ENCODE data around the gene IKZF4.

DNA sequence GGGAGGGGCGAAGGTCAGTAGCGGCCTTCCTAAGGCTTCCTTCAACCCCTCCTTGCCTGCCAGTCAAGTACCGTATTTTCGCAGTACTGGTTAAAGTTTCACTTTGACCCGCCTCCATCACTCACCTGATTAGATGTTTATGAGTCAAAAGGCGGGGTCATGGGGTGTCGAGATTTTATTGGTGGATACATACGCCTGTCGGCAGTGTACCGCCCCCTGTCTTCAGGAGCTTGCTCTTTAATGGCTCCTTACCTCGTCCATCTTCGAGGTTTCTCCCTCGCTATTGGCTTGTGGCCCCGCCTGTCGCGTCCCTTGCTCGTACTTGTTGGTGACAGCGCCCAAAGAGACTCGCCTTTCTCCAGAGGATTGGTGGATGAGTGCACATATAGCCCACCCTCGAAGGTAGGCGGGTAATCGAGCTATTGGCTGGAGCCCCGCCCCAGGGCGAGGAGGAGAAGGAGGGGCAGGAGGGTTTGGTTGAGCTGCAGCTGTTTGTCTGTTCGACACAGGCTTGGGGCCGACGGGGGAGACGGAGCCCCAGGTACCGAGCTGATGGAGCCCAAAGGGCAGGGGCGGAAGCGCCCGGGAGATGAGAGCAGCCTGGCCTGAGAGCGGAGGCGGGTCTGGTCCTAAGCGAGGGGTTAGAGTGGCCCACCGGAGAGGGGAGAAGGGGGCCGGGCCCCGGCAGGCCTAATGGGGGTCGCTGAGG lies 47.1 kb upstream of the IKZF4 start, which contains the start of gene RAB5B:
- TF ChIP-seq, protein P1, sequence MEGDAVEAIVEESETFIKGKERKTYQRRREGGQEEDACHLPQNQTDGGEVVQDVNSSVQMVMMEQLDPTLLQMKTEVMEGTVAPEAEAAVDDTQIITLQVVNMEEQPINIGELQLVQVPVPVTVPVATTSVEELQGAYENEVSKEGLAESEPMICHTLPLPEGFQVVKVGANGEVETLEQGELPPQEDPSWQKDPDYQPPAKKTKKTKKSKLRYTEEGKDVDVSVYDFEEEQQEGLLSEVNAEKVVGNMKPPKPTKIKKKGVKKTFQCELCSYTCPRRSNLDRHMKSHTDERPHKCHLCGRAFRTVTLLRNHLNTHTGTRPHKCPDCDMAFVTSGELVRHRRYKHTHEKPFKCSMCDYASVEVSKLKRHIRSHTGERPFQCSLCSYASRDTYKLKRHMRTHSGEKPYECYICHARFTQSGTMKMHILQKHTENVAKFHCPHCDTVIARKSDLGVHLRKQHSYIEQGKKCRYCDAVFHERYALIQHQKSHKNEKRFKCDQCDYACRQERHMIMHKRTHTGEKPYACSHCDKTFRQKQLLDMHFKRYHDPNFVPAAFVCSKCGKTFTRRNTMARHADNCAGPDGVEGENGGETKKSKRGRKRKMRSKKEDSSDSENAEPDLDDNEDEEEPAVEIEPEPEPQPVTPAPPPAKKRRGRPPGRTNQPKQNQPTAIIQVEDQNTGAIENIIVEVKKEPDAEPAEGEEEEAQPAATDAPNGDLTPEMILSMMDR (conservative IDR thresholded peaks at IDR 0.05 in 1 of 2, IDR thresholded peaks at IDR 0.05 in 1 of 2; ENCODE audit: low read depth in 1 of 2, low read length in 2 of 2) = peak; percentile 40 to 54
- TF ChIP-seq EZH2 (IDR thresholded peaks at IDR 0.05; ENCODE audit: low read length, missing control alignments) = no peak
